HepG2 (cell line): ENCODE results near the gene ETS2. TPM values are rescaled to one million over a fixed set of nuclear protein-coding genes. Genes with fewer than 3 reads are reported as not detected.

Source experiments
- ARNT2 ChIP-seq: sonication (generic); formaldehyde crosslinking; IDR thresholded peaks from 2 replicates; pipeline ENCODE4 v1.8.0; 2022; ENCODE audit warnings: mild to moderate bottlenecking, low read depth, missing genetic modification reagents, moderate library complexity
- FOXP1 ChIP-seq, 2 experiments: fragments of 450-650 bp in 1 of 2; IDR thresholded peaks; 2 replicates each; pipeline ENCODE4 v1.6.1; 2017 to 2018; ENCODE audit warnings: antibody characterized with exemption in 1 of 2
- GATAD1 ChIP-seq: IDR thresholded peaks from 2 replicates; pipeline ENCODE4 v1.6.1; 2016; ENCODE audit warnings: missing genetic modification reagents, missing compliant biosample characterization
- HOXA5 ChIP-seq: sonication (generic); formaldehyde crosslinking; IDR thresholded peaks from 2 replicates; pipeline ENCODE4 v1.4.0; 2020; ENCODE audit warnings: missing genetic modification reagents
- MBD4 ChIP-seq: IDR thresholded peaks from 2 replicates; pipeline ENCODE4 v1.6.1; 2012; ENCODE audit warnings: low read length, inconsistent platforms, borderline replicate concordance
- MEIS1 ChIP-seq: sonication (generic); formaldehyde crosslinking; IDR thresholded peaks from 2 replicates; pipeline ENCODE4 v1.9.0; 2021; ENCODE audit warnings: mild to moderate bottlenecking, missing genetic modification reagents, moderate library complexity, borderline replicate concordance
- SALL1 ChIP-seq: sonication (generic); formaldehyde crosslinking; IDR thresholded peaks from 2 replicates; pipeline ENCODE4 v1.8.0; 2022; ENCODE audit warnings: mild to moderate bottlenecking, missing genetic modification reagents
- SATB2 ChIP-seq: sonication (generic); formaldehyde crosslinking; IDR thresholded peaks from 2 replicates; pipeline ENCODE4 v1.5.0; 2020; ENCODE audit warnings: missing genetic modification reagents
- STAG1 ChIP-seq: sonication (generic); formaldehyde crosslinking; IDR thresholded peaks from 2 replicates; pipeline ENCODE4 v1.4.0; 2020; ENCODE audit warnings: missing genetic modification reagents
- SYNCRIP ChIP-seq: fragments of 200-400 bp; formaldehyde crosslinking; IDR thresholded peaks from 2 replicates; pipeline ENCODE4 v1.6.1; 2018; ENCODE audit warnings: mild to moderate bottlenecking, low read depth, low read length; ENCODE audit not compliant: insufficient read depth
- ZFP36L1 ChIP-seq: sonication (generic); formaldehyde crosslinking; IDR thresholded peaks from 2 replicates; pipeline ENCODE4 v1.8.0; 2022; ENCODE audit warnings: mild to moderate bottlenecking, missing genetic modification reagents, moderate library complexity
- ZFP37 ChIP-seq: sonication (generic); formaldehyde crosslinking; IDR thresholded peaks from 2 replicates; pipeline ENCODE4 v1.4.0; 2020; ENCODE audit warnings: missing genetic modification reagents, borderline replicate concordance
- ZNF263 ChIP-seq: sonication (generic); formaldehyde crosslinking; IDR thresholded peaks from 2 replicates; pipeline ENCODE4 v1.4.0; 2020; ENCODE audit warnings: missing genetic modification reagents
- ZNF264 ChIP-seq: sonication (generic); formaldehyde crosslinking; IDR thresholded peaks from 2 replicates; pipeline ENCODE4 v1.4.0; 2020; ENCODE audit warnings: missing genetic modification reagents
- ZNF331 ChIP-seq: sonication (generic); formaldehyde crosslinking; IDR thresholded peaks from 2 replicates; pipeline ENCODE4 v1.4.0; 2020; ENCODE audit warnings: missing genetic modification reagents
- ZNF501 ChIP-seq: sonication (generic); formaldehyde crosslinking; IDR thresholded peaks from 2 replicates; pipeline ENCODE4 v1.5.1; 2020; ENCODE audit warnings: mild to moderate bottlenecking, moderate library complexity, missing genetic modification reagents
- polyA plus RNA-seq, 8 experiments: library from polyadenylated mRNA; depleted of rRNA in 3 of 8; stranded (reverse) in 7 of 8; unstranded in 1 of 8; fragments of >200 nt; fragmentation: Illumina TruSeq in 4 of 8; extraction: Trizol in 4 of 8; gene quantifications; 2 replicates each; pipeline versions ENCODE4 v1.2.1 to v1.2.3, GENCODE V29; 2011 to 2016; ENCODE audit warnings: low read depth in 4 of 8, missing spikeins in 1 of 8, mixed read lengths in 1 of 8; ENCODE audit not compliant: insufficient read depth in 1 of 8
- total RNA-seq, 5 experiments: library from RNA; depleted of rRNA; stranded (reverse); fragments of >200 nt; fragmentation: Illumina TruSeq; extraction: Trizol; gene quantifications; 2 replicates each; pipeline ENCODE4 v1.2.3, GENCODE V29; 2016; ENCODE audit warnings: low read depth in 1 of 5
- TF ChIP-seq, protein P1 (sequence below): sonication (generic); formaldehyde crosslinking; IDR thresholded peaks from 2 replicates; pipeline ENCODE4 v1.4.0; 2020; ENCODE audit warnings: missing genetic modification reagents, mild to moderate bottlenecking, borderline replicate concordance
- TF ChIP-seq, protein P2 (sequence below): sonication (generic); formaldehyde crosslinking; IDR thresholded peaks from 2 replicates; pipeline ENCODE4 v1.4.0; 2020; ENCODE audit warnings: missing genetic modification reagents, borderline replicate concordance
- TF ChIP-seq, protein P3 (sequence below): sonication (generic); formaldehyde crosslinking; IDR thresholded peaks from 2 replicates; pipeline ENCODE4 v1.5.1; 2020; ENCODE audit warnings: missing genetic modification reagents, mild to moderate bottlenecking, borderline replicate concordance

The ETS2 gene
- total and polyA plus RNA-seq, 2 of the 13 experiments (the other 11 are each of a cell fraction or from before 2014, with no cell fraction given) = 24.6 to 64.4 TPM

DNA sequence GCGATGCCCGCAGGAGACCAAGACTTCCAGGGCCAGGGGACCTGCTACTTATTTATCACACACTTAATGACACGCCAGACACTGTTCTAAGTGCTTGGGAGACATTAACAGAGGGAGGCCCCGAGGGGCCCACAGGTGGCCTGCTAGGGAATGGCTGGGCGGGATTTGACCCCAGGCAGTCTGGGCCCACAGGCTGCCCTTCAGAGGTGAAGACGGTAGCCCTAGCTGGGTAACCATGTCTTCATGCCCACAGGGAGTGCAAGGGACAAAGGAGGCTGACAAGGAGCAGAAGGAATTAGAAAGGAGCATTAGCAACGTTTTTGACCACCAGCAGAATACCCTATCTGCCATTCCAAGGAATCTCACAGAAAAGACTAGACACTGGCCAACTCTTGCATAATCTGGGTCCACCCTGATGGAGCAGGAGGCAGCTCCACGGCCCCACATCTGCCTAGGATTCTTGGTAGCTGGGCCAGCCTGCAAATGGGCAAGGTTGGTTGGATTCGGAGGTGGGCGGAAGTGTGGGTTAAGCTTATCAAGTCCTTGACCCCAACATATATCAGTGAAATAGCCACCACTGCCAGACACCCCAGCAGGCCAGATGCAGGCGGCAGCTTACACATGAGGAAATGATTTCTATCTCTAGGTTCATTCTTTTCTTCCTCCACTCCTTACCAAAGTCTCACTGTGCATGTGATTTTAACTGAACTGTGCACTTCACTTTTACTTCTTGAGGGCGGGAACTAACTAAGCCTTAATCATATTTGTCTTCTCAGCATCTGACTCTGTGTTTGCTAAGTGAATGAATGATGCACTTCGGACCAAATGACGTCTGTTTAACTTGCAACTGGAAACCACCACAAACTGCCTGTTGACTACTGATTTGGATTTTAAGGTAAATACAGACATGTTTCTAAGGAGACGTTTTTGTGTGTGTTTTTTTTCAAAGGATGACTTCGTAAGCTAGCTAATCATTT lies 3.4 kb upstream of the ETS2 start (continued):
- TF ChIP-seq, protein P1, sequence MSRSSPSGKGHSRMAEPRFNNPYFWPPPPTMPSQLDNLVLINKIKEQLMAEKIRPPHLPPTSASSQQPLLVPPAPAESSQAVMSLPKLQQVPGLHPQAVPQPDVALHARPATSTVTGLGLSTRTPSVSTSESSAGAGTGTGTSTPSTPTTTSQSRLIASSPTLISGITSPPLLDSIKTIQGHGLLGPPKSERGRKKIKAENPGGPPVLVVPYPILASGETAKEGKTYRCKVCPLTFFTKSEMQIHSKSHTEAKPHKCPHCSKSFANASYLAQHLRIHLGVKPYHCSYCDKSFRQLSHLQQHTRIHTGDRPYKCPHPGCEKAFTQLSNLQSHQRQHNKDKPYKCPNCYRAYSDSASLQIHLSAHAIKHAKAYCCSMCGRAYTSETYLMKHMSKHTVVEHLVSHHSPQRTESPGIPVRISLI (CRISPR knock-in tag) = peak; percentile 60; the same call in 1 of the 2 replicates
- TF ChIP-seq ZFP36L1 (0 out of 2 replicates have a peak, but pooled peaks have one; percentile 41), STAG1 (CRISPR knock-in tag) (no peak), SATB2 (CRISPR knock-in tag) (no peak), ARNT2 (CRISPR knock-in tag) (no peak), FOXP1 (IDR thresholded peaks at IDR 0.05) (peak; percentile 87), FOXP1 (CRISPR knock-in tag; IDR thresholded peaks at IDR 0.05) (peak; percentile 95), ZNF331 (CRISPR knock-in tag) (peak; percentile 38; the same call in 1 of the 2 replicates), SALL1 (CRISPR knock-in tag) (0 out of 2 replicates have a peak, but pooled peaks have one; percentile 19), ZNF501 (CRISPR knock-in tag) (0 out of 2 replicates have a peak, but pooled peaks have one; percentile 44), GATAD1 (CRISPR knock-in tag) (peak; percentile 50), SYNCRIP (no peak), ZNF263 (CRISPR knock-in tag) (no peak), MEIS1 (no peak), ZNF264 (CRISPR knock-in tag) (no peak), MBD4 (no peak), HOXA5 (CRISPR knock-in tag) (no peak), ZFP37 (CRISPR knock-in tag) (no peak)
- TF ChIP-seq, protein P2, sequence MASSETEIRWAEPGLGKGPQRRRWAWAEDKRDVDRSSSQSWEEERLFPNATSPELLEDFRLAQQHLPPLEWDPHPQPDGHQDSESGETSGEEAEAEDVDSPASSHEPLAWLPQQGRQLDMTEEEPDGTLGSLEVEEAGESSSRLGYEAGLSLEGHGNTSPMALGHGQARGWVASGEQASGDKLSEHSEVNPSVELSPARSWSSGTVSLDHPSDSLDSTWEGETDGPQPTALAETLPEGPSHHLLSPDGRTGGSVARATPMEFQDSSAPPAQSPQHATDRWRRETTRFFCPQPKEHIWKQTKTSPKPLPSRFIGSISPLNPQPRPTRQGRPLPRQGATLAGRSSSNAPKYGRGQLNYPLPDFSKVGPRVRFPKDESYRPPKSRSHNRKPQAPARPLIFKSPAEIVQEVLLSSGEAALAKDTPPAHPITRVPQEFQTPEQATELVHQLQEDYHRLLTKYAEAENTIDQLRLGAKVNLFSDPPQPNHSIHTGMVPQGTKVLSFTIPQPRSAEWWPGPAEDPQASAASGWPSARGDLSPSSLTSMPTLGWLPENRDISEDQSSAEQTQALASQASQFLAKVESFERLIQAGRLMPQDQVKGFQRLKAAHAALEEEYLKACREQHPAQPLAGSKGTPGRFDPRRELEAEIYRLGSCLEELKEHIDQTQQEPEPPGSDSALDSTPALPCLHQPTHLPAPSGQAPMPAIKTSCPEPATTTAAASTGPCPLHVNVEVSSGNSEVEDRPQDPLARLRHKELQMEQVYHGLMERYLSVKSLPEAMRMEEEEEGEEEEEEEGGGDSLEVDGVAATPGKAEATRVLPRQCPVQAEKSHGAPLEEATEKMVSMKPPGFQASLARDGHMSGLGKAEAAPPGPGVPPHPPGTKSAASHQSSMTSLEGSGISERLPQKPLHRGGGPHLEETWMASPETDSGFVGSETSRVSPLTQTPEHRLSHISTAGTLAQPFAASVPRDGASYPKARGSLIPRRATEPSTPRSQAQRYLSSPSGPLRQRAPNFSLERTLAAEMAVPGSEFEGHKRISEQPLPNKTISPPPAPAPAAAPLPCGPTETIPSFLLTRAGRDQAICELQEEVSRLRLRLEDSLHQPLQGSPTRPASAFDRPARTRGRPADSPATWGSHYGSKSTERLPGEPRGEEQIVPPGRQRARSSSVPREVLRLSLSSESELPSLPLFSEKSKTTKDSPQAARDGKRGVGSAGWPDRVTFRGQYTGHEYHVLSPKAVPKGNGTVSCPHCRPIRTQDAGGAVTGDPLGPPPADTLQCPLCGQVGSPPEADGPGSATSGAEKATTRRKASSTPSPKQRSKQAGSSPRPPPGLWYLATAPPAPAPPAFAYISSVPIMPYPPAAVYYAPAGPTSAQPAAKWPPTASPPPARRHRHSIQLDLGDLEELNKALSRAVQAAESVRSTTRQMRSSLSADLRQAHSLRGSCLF (CRISPR knock-in tag) = no peak
- TF ChIP-seq, protein P3, sequence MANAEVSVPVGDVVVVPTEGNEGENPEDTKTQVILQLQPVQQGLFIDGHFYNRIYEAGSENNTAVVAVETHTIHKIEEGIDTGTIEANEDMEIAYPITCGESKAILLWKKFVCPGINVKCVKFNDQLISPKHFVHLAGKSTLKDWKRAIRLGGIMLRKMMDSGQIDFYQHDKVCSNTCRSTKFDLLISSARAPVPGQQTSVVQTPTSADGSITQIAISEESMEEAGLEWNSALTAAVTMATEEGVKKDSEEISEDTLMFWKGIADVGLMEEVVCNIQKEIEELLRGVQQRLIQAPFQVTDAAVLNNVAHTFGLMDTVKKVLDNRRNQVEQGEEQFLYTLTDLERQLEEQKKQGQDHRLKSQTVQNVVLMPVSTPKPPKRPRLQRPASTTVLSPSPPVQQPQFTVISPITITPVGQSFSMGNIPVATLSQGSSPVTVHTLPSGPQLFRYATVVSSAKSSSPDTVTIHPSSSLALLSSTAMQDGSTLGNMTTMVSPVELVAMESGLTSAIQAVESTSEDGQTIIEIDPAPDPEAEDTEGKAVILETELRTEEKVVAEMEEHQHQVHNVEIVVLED = no peak
